Measurements from ENCODE around the gene ATP11A.

Gene ATP11A

DNA sequence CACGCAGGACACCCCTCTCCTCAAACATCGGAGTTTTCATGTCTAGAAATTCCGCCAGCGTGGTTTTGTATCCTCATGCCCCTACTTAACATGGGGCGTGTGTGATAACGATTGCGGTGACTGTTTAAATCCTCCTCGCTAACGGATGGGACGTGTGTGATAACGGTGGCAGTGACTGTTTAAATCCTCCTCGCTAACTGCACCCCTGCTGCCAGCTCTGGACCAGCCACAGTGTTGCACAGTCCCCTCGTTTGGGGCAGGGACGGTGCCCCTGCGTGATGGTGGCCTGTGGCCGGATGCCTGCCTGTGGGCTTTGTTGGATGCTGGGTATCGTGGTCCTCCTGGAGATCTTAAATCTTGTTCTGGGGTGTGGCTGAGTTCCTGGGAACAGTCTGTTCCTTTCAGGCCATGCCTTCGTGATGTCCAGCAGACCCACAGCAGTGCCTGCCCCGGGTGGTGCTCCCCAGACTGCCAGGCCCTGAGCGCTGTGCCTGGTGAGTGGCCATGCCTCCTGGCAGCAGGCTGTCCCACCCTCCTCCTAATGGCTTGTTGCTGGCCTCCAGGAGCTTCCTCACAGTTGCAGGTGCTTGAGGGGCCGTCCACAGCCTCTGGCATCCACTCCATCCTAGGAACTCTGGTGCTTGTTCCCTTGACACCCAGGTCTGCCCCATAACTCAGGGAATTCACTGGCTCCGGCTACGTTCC is 156.7 kb downstream of the ATP11A start:
- Histone ChIP-seq H3K27me3 (ENCODE audit: insufficient read depth, poor library complexity, severe bottlenecking) (no peaks in the 10 kb centered on the region), H3K4me3 (ENCODE audit: severe bottlenecking) (no peak overlapping the region), H3K36me3 (ENCODE audit: low read depth) (no peaks in the 10 kb centered on the region), H3K27ac (ENCODE audit: poor library complexity, severe bottlenecking) (no peak overlapping the region), H3K9me3 (ENCODE audit: severe bottlenecking) (no peaks in the 10 kb centered on the region), H3K4me1 (ENCODE audit: insufficient read depth, poor library complexity, severe bottlenecking) (no peaks in the 10 kb centered on the region)
- DNase-seq (ENCODE audit: low spot score) = no peak
- TF ChIP-seq, protein P1, sequence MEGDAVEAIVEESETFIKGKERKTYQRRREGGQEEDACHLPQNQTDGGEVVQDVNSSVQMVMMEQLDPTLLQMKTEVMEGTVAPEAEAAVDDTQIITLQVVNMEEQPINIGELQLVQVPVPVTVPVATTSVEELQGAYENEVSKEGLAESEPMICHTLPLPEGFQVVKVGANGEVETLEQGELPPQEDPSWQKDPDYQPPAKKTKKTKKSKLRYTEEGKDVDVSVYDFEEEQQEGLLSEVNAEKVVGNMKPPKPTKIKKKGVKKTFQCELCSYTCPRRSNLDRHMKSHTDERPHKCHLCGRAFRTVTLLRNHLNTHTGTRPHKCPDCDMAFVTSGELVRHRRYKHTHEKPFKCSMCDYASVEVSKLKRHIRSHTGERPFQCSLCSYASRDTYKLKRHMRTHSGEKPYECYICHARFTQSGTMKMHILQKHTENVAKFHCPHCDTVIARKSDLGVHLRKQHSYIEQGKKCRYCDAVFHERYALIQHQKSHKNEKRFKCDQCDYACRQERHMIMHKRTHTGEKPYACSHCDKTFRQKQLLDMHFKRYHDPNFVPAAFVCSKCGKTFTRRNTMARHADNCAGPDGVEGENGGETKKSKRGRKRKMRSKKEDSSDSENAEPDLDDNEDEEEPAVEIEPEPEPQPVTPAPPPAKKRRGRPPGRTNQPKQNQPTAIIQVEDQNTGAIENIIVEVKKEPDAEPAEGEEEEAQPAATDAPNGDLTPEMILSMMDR (IDR thresholded peaks at IDR 0.05; ENCODE audit: poor library complexity, severe bottlenecking) = no peak
- ATAC-seq (ENCODE audit: low read depth) = no peak

DNA sequence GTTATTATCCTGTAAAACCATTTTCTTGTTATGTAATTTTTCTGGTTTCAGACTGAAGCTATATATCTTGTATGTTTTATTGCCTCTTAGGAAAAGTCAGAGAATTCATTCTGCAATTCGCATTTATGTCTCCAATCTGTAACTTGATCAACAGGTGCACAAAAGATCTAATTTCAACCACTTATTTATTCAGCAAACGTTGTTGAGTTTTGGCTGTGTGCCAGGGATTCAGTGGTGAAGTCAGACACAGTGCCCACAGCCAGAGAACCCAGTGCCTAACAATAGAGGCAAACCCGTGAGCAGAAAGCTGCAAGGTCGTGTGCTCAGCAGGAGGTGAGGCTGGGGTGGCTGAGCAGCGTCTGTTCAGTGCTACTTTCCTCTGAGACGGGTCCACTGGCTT is 159.7 kb downstream of the ATP11A start:
- ATAC-seq (ENCODE audit: low read depth) (no peak), DNase-seq (ENCODE audit: low spot score) (peak; percentile 45)
- Histone ChIP-seq H3K27ac (ENCODE audit: poor library complexity, severe bottlenecking) (no peak overlapping the region), H3K9me3 (ENCODE audit: severe bottlenecking) (no peaks in the 10 kb centered on the region), H3K27me3 (ENCODE audit: insufficient read depth, poor library complexity, severe bottlenecking) (no peaks in the 10 kb centered on the region), H3K4me3 (ENCODE audit: severe bottlenecking) (no peak overlapping the region), H3K36me3 (ENCODE audit: low read depth) (peaks cover 2% of the 10 kb centered on the region; the same call in 1 of the 2 replicates), H3K4me1 (ENCODE audit: insufficient read depth, poor library complexity, severe bottlenecking) (no peaks in the 10 kb centered on the region)
- TF ChIP-seq, protein P1 (IDR thresholded peaks at IDR 0.05; ENCODE audit: poor library complexity, severe bottlenecking) = no peak

DNA sequence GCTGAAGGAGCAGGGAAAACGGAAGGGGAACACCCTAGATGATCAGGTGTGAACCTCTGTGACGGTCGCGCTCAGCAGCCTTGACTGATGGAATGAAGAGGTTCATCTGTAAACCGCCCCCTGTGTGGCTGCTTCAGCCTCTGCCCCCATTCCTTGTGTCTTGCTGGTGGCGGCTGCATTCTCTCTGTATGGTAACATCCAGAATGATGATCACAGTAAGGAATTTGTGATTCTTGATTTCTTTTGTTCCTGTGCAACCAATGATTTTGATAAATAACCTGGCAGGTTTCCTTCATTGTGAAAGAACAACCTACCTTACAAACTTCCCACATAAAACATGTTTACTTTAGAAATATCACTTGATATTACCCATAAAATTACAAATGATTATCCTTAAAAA is 160.4 kb downstream of the ATP11A start:
- Histone ChIP-seq H3K36me3 (ENCODE audit: low read depth) (peaks cover 7% of the 10 kb centered on the region; the same call in 1 of the 2 replicates), H3K27me3 (ENCODE audit: insufficient read depth, poor library complexity, severe bottlenecking) (no peaks in the 10 kb centered on the region), H3K27ac (ENCODE audit: poor library complexity, severe bottlenecking) (no peak overlapping the region), H3K9me3 (ENCODE audit: severe bottlenecking) (no peaks in the 10 kb centered on the region), H3K4me1 (ENCODE audit: insufficient read depth, poor library complexity, severe bottlenecking) (no peaks in the 10 kb centered on the region), H3K4me3 (ENCODE audit: severe bottlenecking) (no peak overlapping the region)
- no peak for ATAC-seq (ENCODE audit: low read depth)
- DNase-seq (ENCODE audit: low spot score) = peak; percentile 31
- TF ChIP-seq, protein P1 (IDR thresholded peaks at IDR 0.05; ENCODE audit: poor library complexity, severe bottlenecking) = no peak

DNA sequence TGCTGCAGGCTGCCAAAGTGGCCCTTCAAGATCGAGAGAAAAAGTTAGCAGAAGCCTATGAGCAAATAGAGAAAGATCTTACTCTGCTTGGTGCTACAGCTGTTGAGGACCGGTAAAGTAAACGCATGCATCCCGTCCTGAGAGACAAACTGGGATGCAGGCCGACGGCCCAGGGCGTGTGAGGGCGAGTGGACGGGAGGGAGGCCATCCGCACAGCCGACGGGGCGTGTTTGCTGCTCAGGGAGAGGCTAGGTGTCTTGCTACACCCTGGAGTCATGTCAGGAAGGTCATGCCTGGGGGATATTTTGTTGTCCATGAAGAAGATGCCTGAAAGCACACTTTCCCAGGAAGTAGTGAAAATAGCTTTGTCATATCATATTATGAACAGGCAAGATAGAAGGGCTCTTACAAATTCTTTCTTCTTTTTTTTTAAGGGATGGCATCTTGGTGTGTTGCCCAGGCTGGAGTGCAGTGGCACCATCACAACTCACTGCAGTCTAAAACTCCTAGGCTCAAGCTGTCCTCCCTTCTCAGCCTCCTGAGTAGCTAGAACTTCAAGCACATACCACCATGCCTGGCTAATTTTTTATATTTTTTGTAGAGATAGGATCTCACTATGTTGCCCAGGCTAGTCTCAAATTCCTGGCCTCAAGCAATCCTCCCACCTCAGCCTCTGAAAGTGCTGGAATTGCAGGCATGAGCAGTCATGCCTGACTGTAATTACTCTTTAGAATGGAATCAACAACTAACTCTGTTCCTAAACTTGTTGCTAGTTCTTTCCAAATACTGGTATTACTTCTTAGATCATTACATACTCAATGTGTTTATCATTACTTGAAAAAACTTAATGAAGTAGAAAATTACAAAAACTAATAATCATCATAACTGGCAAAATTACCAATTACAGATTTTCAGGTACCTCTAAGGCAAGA is 161.5 kb downstream of the ATP11A start:
- peaks cover 12% of the 10 kb centered on the region for H3K36me3 ChIP-seq (ENCODE audit: low read depth)
- no peak for DNase-seq (ENCODE audit: low spot score)
- H3K9me3 ChIP-seq (ENCODE audit: severe bottlenecking) = no peaks in the 10 kb centered on the region
- TF ChIP-seq, protein P1 (IDR thresholded peaks at IDR 0.05; ENCODE audit: poor library complexity, severe bottlenecking) = no peak
- no peak overlapping the region for H3K4me3 ChIP-seq (ENCODE audit: severe bottlenecking)
- no peak for ATAC-seq (ENCODE audit: low read depth)
- no peaks in the 10 kb centered on the region for H3K4me1 ChIP-seq (ENCODE audit: insufficient read depth, poor library complexity, severe bottlenecking)
- H3K27me3 ChIP-seq (ENCODE audit: insufficient read depth, poor library complexity, severe bottlenecking) = no peaks in the 10 kb centered on the region
- H3K27ac ChIP-seq (ENCODE audit: poor library complexity, severe bottlenecking) = no peak overlapping the region

Data from RWPE2 (cell line).